ENCODE data around the gene TMEM59L. TPM values are rescaled to one million over a fixed set of nuclear protein-coding genes. Genes with fewer than 3 reads are reported as not detected.

TMEM59L gene
- total RNA-seq, 1 donor from 2014 or later: not detected

DNA sequence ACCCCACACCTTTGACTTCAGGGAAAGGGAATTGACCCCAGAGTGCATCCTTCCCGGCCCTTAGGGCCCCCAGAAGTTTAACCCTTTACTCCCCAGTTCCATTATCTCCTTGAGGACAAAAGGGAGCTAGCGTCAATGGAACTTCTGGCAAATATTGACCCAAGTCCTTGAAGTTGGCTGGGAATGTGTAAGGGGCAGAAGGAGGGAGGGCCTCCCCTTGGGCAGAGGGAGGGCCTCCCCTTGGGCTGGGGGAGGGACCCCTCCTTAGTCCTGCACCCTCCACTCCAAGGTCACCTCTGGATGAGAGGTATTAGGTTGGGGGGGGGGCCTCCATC, 3.0 kb upstream of the TMEM59L start:
- Mint-ChIP-seq H3K27me3 (peaks cover 74% of the 10 kb centered on the region), H3K4me3 (no peak overlapping the region), H3K9me3 (no peaks in the 10 kb centered on the region), H3K27ac (no peak overlapping the region), H3K36me3 (ENCODE audit: low read depth) (peaks cover 1% of the 10 kb centered on the region), H3K4me1 (peaks cover 9% of the 10 kb centered on the region)
- intact Hi-C loops (cut with micrococcal nuclease): loop anchor here (5.0 kb wide), 1 partner anchor 183 kb away; the partner anchor contains the start of gene COMP
- DNase-seq: no peak

DNA sequence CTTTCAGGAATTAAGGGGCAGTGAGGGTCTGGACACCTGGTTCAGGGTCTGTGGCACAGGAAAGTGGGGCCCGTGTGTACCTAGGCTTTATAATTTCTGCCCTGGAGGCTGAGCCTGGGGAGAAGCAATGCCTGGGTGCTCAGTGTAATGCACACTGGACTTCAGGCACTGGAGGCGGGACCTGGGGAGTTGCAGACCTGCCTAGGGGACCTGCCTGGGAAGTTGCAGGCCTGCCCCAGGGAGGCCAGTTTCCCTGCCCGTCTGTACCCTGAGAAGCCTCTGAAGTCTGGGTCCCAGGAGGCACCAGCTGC, 2.5 kb upstream of the TMEM59L start:
- intact Hi-C loops (cut with micrococcal nuclease): loop anchor here (5.0 kb wide), 1 partner anchor 182 kb away; the partner anchor contains the start of gene COMP

DNA sequence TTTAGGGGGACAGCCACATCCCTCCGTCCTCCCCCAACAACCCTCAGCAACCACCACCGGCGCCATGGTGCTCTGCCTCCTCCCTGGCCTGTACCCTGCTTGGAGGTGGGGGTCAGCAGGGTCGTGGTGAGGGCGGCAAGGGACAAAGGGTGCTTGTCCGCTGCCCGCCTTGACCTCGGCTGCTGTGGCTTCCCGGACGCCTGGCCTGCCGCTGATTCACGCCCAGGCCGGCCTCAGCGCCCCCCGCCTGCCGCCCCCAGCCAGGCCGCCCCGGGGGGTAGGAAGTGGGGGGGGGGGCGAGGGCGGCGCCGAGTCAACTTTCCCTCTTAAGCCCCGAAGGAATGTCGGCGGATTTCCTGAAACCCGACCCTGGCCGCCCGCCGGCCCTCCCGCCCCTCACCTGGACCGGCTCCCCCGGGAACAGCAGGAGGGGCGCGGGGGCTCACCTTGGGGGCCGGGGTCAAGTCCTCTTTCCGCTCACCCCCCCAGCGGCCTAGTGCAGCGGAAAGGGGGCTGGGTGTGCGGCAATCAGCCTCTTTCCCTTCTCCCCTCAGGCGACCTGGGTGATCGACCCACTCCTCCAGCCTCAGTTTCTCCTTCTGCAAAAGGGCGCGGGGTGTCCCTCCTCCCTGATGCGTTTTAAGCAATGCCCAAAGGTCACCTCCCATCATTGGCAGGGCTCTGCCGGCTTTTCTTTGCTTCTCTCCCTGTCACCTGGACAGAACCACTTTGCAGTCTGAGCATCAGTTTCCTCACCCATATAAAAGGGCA, 1.9 kb upstream of the TMEM59L start:
- Mint-ChIP-seq H3K4me3 (no peak overlapping the region), H3K4me1 (peaks cover 9% of the 10 kb centered on the region), H3K27ac (peak overlapping the region; percentile 21), H3K27me3 (peaks cover 72% of the 10 kb centered on the region), H3K36me3 (ENCODE audit: low read depth) (peaks cover 1% of the 10 kb centered on the region), H3K9me3 (no peaks in the 10 kb centered on the region)
- no peak for DNase-seq
- intact Hi-C loops (cut with micrococcal nuclease): loop anchor here (5.0 kb wide), 1 partner anchor 182 kb away; the partner anchor contains the start of gene COMP

More for the DNA sequence above, 2.5 kb upstream of the TMEM59L start:
- Mint-ChIP-seq H3K9me3 (no peaks in the 10 kb centered on the region), H3K4me3 (no peak overlapping the region), H3K4me1 (peaks cover 9% of the 10 kb centered on the region), H3K27me3 (peaks cover 74% of the 10 kb centered on the region), H3K27ac (no peak overlapping the region), H3K36me3 (ENCODE audit: low read depth) (peaks cover 1% of the 10 kb centered on the region)
- no peak for DNase-seq

- H3K36me3 Mint-ChIP-seq (ENCODE audit: low read depth): peaks cover 1% of the 10 kb centered on the region
- no peak overlapping the region for H3K27ac Mint-ChIP-seq
- intact Hi-C loops (cut with micrococcal nuclease): loop anchor here (5.0 kb wide), 1 partner anchor 181 kb away; the partner anchor contains the start of gene COMP
- DNase-seq: no peak
- H3K9me3 Mint-ChIP-seq: no peaks in the 10 kb centered on the region
- H3K4me1 Mint-ChIP-seq: peaks cover 9% of the 10 kb centered on the region
- peak overlapping the region; percentile 75 for H3K4me3 Mint-ChIP-seq
- H3K27me3 Mint-ChIP-seq: peaks cover 78% of the 10 kb centered on the region
These were observed 1.2 kb upstream of the TMEM59L start for GRCh38 chr19:18611327-18612050.

DNA sequence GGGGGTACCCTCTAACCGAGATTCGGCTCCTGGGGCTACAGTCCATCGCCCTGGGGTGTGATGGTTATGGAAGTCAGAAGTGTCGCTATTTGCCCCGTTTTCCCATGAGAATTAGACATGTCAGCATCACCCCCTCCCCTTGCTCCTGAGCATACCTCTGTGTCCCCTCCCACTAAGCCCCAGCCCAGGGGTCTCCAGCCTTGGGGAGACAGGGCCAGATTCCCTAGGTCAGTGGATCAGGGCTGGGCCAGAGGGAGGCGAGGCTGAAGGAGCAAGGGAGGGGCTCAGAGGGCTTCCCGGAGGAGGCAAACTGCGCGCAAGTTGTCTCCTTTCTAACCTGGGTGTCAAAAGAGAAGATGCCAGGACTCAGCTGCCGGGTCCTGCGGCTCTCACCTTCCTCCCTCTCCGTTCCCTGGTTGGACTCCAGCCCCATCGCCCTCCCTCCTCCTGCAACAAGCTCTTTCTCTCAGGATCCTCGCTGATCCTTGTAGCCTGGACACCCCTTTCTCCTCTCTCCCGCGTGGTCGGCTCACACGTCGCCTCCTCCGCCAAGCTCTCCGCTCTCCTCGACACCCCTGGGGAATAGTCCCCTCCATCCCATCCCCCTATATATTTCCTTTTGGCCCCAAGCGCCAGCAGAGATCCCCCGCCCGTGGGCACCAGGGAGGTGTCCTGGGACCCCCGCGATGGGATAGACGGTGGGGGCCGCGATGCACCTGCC, 459 bp upstream of the TMEM59L start:
- Mint-ChIP-seq H3K4me3 (peak overlapping the region; percentile 75), H3K9me3 (no peaks in the 10 kb centered on the region), H3K27ac (no peak overlapping the region), H3K27me3 (peaks cover 75% of the 10 kb centered on the region), H3K4me1 (peaks cover 9% of the 10 kb centered on the region), H3K36me3 (ENCODE audit: low read depth) (peaks cover 1% of the 10 kb centered on the region)
- no peak for DNase-seq
- intact Hi-C loops (cut with micrococcal nuclease): loop anchor here (5.0 kb wide), 1 partner anchor 180 kb away; the partner anchor contains the start of gene COMP

DNA sequence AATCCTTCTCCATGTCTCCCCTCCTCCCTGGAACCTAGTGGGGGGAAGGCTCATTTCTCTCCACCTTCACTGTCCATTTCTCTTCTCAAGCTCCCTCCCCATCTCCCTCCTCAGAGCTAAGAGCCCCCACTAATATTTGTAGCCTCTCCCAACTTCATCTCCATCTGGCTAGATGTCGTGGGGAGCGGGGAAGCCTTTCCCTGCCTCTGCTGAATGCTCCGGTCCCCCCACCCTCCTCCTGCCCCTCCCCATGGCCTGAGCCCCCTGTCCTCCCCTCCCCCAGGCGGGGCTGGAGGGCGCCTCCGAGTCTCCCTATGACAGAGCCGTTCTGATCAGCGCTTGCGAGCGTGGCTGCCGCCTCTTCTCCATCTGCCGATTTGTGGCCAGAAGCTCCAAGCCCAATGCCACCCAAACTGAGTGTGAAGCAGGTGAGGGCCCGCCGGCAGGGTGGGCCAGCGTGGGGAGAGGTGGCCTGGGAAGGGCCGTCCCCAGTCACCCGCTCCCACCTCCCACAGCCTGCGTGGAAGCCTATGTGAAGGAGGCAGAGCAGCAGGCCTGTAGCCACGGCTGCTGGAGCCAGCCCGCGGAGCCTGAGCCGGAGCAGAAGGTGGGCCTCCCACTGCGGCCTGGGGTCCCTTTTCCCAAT, 1.0 kb downstream of the TMEM59L start:
- Mint-ChIP-seq H3K4me3 (peak overlapping the region; percentile 55), H3K9me3 (no peaks in the 10 kb centered on the region), H3K36me3 (ENCODE audit: low read depth) (peaks cover 1% of the 10 kb centered on the region), H3K27ac (peak overlapping the region; percentile 25), H3K27me3 (peaks cover 63% of the 10 kb centered on the region), H3K4me1 (peaks cover 9% of the 10 kb centered on the region)
- DNase-seq: no peak
- intact Hi-C loops (cut with micrococcal nuclease): loop anchor here (5.0 kb wide), 1 partner anchor 179 kb away; the partner anchor contains the start of gene COMP

DNA sequence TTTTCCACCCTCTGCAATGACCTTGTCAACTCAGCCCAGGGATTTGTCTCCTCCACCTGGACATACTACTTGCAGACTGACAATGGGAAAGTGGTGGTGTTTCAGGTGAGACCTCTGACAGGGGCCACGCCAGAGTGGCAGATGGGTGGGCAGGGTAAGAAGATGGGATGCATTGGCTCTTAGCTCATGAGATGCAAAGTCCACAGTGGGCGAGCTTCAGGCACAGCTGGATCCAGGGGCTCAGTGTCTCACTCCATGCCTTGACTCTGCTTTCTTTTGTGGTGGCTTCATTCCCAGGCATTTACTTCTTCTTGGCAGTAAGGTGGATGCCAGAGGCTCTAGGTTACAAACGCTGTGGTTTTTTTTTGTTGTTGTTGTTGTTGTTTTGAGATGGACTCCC, 3.4 kb downstream of the TMEM59L start:
- Mint-ChIP-seq H3K27ac (no peak overlapping the region), H3K9me3 (no peaks in the 10 kb centered on the region), H3K4me1 (peaks cover 8% of the 10 kb centered on the region), H3K27me3 (peaks cover 45% of the 10 kb centered on the region), H3K36me3 (ENCODE audit: low read depth) (peaks cover 1% of the 10 kb centered on the region), H3K4me3 (no peak overlapping the region)
- no peak for DNase-seq
- intact Hi-C loops (cut with micrococcal nuclease): no loop called here

DNA sequence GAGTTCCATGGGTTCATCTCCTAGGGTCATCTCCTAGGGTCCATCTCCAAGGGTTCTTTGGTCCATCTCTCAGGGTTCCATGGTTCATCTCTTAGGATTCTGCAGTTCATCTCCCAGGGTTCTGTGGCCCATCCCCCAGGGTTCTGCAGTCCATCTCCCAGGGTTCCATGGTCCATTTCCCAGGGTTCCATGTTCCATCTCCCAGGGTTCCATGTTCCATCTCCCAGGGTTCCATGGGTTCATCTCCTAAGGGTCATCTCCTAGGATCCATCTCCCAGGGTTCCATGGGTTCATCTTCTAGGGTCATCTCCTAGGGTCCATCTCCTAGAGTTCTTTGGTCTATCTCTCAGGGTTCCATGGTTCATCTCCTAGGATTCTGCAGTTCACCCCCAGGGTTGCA, 4.9 kb downstream of the TMEM59L start:
- Mint-ChIP-seq H3K36me3 (ENCODE audit: low read depth) (no peaks in the 10 kb centered on the region), H3K4me3 (no peak overlapping the region), H3K4me1 (peaks cover 1% of the 10 kb centered on the region), H3K27ac (no peak overlapping the region), H3K9me3 (no peaks in the 10 kb centered on the region), H3K27me3 (peaks cover 33% of the 10 kb centered on the region)
- intact Hi-C loops (cut with micrococcal nuclease): no loop called here
- no peak for DNase-seq

- H3K4me1 Mint-ChIP-seq: peaks cover 1% of the 10 kb centered on the region
- no peak overlapping the region for H3K4me3 Mint-ChIP-seq
- H3K36me3 Mint-ChIP-seq (ENCODE audit: low read depth): no peaks in the 10 kb centered on the region
- intact Hi-C loops (cut with micrococcal nuclease): no loop called here
- H3K27ac Mint-ChIP-seq: no peak overlapping the region
- no peak for DNase-seq
- H3K9me3 Mint-ChIP-seq: no peaks in the 10 kb centered on the region
- peaks cover 31% of the 10 kb centered on the region for H3K27me3 Mint-ChIP-seq
These were observed 5.6 kb downstream of the TMEM59L start for GRCh38 chr19:18618236-18618635.

- Mint-ChIP-seq H3K27me3 (peaks cover 12% of the 10 kb centered on the region), H3K9me3 (no peaks in the 10 kb centered on the region), H3K4me3 (no peak overlapping the region), H3K27ac (no peak overlapping the region), H3K36me3 (ENCODE audit: low read depth) (no peaks in the 10 kb centered on the region), H3K4me1 (peaks cover 1% of the 10 kb centered on the region)
- intact Hi-C loops (cut with micrococcal nuclease): no loop called here
- DNase-seq: no peak
These were observed 7.6 kb downstream of the TMEM59L start for GRCh38 chr19:18620311-18620710.

DNA sequence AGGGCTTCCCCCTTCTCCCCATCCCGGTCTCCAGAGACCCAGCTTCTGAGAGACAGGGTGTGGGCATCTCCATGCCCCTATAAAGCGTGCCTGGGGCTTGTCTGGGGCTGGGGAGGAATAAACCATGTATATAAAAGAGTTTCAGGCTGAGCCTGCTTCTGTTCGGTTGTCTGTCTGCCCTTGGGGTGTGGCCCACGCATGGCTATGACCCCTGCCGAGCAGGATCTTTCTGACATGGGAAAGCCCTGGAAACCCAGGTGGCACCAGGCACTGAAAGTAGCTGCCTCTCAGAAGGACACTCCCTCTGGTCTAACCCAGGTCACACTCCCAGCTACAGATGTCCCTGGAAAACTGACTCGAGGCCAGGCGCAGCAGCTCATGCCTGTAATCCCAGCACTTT, 8.2 kb downstream of the TMEM59L start:
- Mint-ChIP-seq H3K36me3 (ENCODE audit: low read depth) (no peaks in the 10 kb centered on the region), H3K4me1 (peaks cover 1% of the 10 kb centered on the region), H3K9me3 (no peaks in the 10 kb centered on the region), H3K27me3 (peaks cover 8% of the 10 kb centered on the region), H3K27ac (no peak overlapping the region), H3K4me3 (no peak overlapping the region)
- intact Hi-C loops (cut with micrococcal nuclease): no loop called here
- DNase-seq: no peak

DNA sequence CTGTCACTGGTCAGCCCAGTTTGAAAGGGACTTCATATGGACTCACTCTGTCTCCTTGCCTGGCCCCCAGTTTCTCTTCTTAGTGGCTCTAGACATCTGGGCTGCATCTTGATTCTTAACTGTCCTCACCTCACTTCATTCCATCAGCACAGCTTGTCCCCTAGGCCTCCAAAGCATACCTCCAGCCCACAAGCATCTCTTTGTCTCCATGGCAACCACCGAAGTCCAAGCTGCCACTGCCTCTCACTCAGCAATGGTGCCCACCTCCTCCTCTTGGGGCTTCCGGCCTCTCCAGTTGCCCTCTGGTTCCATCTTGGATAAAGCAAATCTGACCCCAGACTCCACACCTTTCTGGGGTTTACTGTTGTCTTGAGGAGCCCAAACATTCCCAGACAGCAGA, 14.2 kb downstream of the TMEM59L start:
- Mint-ChIP-seq H3K27ac (no peak overlapping the region), H3K4me1 (peaks cover 1% of the 10 kb centered on the region), H3K27me3 (peaks cover 8% of the 10 kb centered on the region), H3K9me3 (no peaks in the 10 kb centered on the region), H3K4me3 (no peak overlapping the region), H3K36me3 (ENCODE audit: low read depth) (no peaks in the 10 kb centered on the region)
- DNase-seq: no peak
- intact Hi-C loops (cut with micrococcal nuclease): no loop called here

- no peak for DNase-seq
- H3K9me3 Mint-ChIP-seq: no peaks in the 10 kb centered on the region
- intact Hi-C loops (cut with micrococcal nuclease): no loop called here
- H3K4me3 Mint-ChIP-seq: no peak overlapping the region
- H3K27ac Mint-ChIP-seq: peak overlapping the region; percentile 55
- no peaks in the 10 kb centered on the region for H3K36me3 Mint-ChIP-seq (ENCODE audit: low read depth)
- peaks cover 12% of the 10 kb centered on the region for H3K27me3 Mint-ChIP-seq
- no peaks in the 10 kb centered on the region for H3K4me1 Mint-ChIP-seq
These were observed 16.8 kb downstream of the TMEM59L start for GRCh38 chr19:18629166-18630088.
